Activated T-helper 2 cell treated with anti-CD3 and anti-CD28 coated beads, Interferon-gamma antibody, Interleukin-2, Interleukin-4, amounts not matched to agents 10 μg/mL and 5 μg/mL and 100 μg/mL, durations not matched to agents 14 hours and 24 hours and 36 hours (primary cell): Measurements from ENCODE around the gene URGCP. TPM values are rescaled to one million over a fixed set of nuclear protein-coding genes. Genes with fewer than 3 reads are reported as not detected.

Experiments
- DNase-seq: peaks from one replicate; pipeline ENCODE4 v3.0.0; 2021; ENCODE audit warnings: low spot score
- H3K27ac Mint-ChIP-seq: one replicate; pipeline ENCODE4 v1.8.0; 2021; ENCODE audit warnings: mixed read lengths
- H3K27me3 Mint-ChIP-seq: one replicate; pipeline ENCODE4 v1.8.0; 2021; ENCODE audit warnings: low read depth, mixed read lengths
- H3K36me3 Mint-ChIP-seq: one replicate; pipeline ENCODE4 v1.8.0; 2021; ENCODE audit warnings: low read depth, mixed read lengths
- H3K4me1 Mint-ChIP-seq: one replicate; pipeline ENCODE4 v1.8.0; 2021; ENCODE audit warnings: low read depth, mixed read lengths
- H3K4me3 Mint-ChIP-seq: one replicate; pipeline ENCODE4 v1.8.0; 2021; ENCODE audit warnings: low read depth, mild to moderate bottlenecking, moderate library complexity, mixed read lengths
- H3K9me3 Mint-ChIP-seq: one replicate; pipeline ENCODE4 v1.8.0; 2021; ENCODE audit warnings: mixed read lengths
- intact Hi-C: fragments of 100-400 bp; cut with micrococcal nuclease; formaldehyde crosslinking; loops from one replicate; pipeline ENCODE4 v1.15.1; 2023
- total RNA-seq: library from RNA; stranded (reverse); gene quantifications from 2 replicates; pipeline ENCODE4 v1.2.3, GENCODE V29; 2022

Gene URGCP
- total RNA-seq, 1 donor from 2014 or later = 23.7 TPM

DNA sequence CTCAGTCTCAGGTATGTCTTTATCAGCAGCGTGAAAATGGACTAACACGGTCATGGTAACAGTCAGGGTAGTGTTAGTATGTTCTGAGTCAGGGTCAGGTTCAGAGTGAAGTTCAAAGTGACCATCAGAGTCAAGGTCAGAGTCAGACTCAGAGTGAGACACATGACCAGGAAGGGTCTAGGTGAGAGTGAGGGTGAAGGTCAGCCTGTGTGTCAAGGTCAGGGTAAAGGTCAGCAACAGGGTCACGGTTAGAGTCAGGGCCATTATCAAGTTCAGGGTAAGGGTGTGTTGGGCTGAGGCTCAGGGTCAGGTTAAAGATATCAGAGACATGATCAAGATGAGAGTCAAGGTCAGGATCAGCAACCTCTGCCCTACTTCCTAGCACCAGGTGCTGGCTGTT lies 41.1 kb downstream of the URGCP start:
- Mint-ChIP-seq H3K9me3 (no peaks in the 10 kb centered on the region), H3K4me1 (peaks cover 16% of the 10 kb centered on the region), H3K36me3 (peaks cover 35% of the 10 kb centered on the region), H3K27me3 (peaks cover 25% of the 10 kb centered on the region), H3K4me3 (no peak overlapping the region), H3K27ac (peak overlapping the region; percentile 19)
- DNase-seq = no peak
- intact Hi-C loops = no loop called here

DNA sequence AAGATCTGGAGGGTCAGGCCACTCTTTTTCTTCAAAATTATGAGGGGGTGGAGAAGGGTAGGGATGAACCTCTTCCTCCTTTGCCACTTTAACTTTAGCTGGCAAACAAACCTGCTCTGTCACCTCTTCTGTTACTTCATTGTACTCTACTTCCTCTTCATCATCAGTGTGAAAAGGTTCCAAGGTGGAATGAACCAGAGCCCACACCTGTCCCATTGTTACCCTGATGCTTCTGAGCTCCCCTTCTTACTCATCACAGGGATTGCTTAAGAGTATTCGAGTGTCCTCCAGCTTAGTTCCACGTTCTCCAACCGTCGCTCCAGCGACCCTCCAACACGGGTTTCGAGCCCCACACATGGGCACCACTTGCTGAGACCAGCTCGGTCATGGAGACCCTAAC lies 42.3 kb downstream of the URGCP start:
- peaks cover 29% of the 10 kb centered on the region for H3K27me3 Mint-ChIP-seq
- DNase-seq = no peak
- intact Hi-C loops = no loop called here
- H3K4me1 Mint-ChIP-seq = peaks cover 8% of the 10 kb centered on the region
- peaks cover 35% of the 10 kb centered on the region for H3K36me3 Mint-ChIP-seq
- no peak overlapping the region for H3K27ac Mint-ChIP-seq
- no peaks in the 10 kb centered on the region for H3K9me3 Mint-ChIP-seq
- no peak overlapping the region for H3K4me3 Mint-ChIP-seq

DNA sequence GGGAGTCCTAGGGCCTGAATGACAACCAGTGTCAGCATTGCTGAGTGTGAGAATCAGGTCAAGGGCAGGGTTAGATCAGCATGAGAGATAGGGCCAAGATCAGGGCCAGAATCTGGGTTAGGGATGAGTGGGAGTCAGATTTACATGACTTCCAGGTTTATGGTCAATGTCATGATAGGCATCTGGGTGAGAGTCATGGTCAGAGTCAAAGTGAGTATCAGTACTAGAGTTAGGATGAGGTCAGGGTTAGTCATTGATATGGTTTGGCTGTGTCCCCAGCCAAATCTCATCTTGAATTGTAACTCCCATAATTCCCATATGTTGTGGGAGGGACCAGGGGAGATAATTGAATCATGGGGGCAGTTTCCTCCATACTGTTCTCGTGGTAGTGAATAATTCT lies 49.4 kb downstream of the URGCP start:
- no peaks in the 10 kb centered on the region for H3K4me1 Mint-ChIP-seq
- no peak overlapping the region for H3K27ac Mint-ChIP-seq
- H3K36me3 Mint-ChIP-seq = no peaks in the 10 kb centered on the region
- no peaks in the 10 kb centered on the region for H3K9me3 Mint-ChIP-seq
- H3K27me3 Mint-ChIP-seq = peaks cover 18% of the 10 kb centered on the region
- no peak for DNase-seq
- intact Hi-C loops = loop anchor here (5.0 kb wide), 1 partner anchor 275 kb away; the partner anchor contains the start of gene STK17A
- H3K4me3 Mint-ChIP-seq = no peak overlapping the region

DNA sequence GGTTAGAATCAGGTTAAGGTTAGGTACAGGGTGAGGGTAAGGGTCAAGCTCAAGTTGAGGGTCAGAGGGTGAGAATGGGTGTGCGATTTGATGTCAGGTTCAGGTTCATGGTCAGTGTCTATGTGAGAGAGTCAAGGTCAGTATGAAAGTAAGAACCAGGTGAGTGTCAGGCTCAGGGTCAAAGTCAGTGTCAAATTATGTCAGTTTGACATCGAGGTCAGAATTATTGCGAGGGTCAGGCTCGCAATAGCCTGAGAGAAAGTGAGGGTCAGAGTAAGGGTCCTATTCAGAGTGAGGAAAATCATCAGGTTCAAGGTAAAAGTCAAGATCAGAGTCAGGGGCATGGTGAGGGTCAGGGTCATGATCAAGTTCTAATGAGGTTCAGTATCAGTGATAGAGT lies 50.1 kb downstream of the URGCP start:
- no peaks in the 10 kb centered on the region for H3K9me3 Mint-ChIP-seq
- intact Hi-C loops = loop anchor here (5.0 kb wide), 1 partner anchor 274 kb away; the partner anchor contains the start of gene STK17A

DNA sequence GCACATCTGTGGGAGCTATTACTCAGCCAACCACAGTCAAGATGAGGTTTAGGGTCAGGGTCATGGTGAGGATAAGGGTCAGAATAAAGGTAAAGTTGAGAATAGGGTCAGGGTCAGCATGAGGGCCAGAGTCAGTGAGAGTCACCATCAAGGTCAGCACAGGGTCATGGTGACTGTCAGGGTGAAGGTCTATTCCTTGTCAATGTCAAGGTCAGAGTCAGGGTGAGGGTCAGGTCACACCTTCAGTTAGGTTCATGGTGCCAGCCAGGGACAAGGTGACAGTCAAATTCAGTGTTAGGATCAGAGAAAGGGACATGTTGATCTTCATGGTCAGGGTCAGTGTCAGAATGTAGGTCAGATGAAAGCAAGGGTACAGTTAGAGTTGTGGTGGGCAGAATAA lies 51.2 kb downstream of the URGCP start:
- Mint-ChIP-seq H3K27ac (no peak overlapping the region), H3K36me3 (no peaks in the 10 kb centered on the region)

More for the DNA sequence above, 50.1 kb downstream of the URGCP start:
- Mint-ChIP-seq H3K27ac (no peak overlapping the region), H3K4me3 (no peak overlapping the region), H3K4me1 (no peaks in the 10 kb centered on the region), H3K36me3 (no peaks in the 10 kb centered on the region), H3K27me3 (peaks cover 15% of the 10 kb centered on the region)
- no peak for DNase-seq

DNA sequence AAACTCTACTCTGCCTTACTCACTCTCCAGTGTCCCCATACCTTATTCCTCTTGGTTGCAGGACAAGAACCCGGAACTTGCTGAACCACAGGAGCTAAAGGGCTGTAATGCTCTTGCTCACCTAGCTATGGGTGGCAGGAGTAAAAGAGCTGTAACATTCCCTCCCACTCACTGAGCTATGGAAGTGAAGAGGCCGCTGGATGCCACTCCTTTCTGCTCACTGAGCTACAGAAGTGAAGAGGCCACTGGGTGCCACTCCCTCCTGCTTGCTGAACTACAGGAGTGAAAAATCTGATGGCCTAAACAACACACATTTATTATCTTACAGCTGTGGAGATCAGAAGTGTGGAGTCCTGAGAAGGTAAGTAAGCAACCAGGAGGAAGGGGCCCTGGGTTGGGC lies 54.6 kb downstream of the URGCP start:
- Mint-ChIP-seq H3K9me3 (no peaks in the 10 kb centered on the region), H3K4me3 (no peak overlapping the region), H3K36me3 (no peaks in the 10 kb centered on the region), H3K27me3 (peaks cover 9% of the 10 kb centered on the region), H3K4me1 (peaks cover 4% of the 10 kb centered on the region), H3K27ac (no peak overlapping the region)
- no peak for DNase-seq
- intact Hi-C loops = no loop called here

More for the DNA sequence above, 51.2 kb downstream of the URGCP start:
- H3K4me1 Mint-ChIP-seq = no peaks in the 10 kb centered on the region
- H3K4me3 Mint-ChIP-seq = no peak overlapping the region
- no peaks in the 10 kb centered on the region for H3K9me3 Mint-ChIP-seq
- peaks cover 5% of the 10 kb centered on the region for H3K27me3 Mint-ChIP-seq
- DNase-seq = no peak
- intact Hi-C loops = loop anchor here (5.0 kb wide), 1 partner anchor 273 kb away; the partner anchor contains the start of gene STK17A

DNA sequence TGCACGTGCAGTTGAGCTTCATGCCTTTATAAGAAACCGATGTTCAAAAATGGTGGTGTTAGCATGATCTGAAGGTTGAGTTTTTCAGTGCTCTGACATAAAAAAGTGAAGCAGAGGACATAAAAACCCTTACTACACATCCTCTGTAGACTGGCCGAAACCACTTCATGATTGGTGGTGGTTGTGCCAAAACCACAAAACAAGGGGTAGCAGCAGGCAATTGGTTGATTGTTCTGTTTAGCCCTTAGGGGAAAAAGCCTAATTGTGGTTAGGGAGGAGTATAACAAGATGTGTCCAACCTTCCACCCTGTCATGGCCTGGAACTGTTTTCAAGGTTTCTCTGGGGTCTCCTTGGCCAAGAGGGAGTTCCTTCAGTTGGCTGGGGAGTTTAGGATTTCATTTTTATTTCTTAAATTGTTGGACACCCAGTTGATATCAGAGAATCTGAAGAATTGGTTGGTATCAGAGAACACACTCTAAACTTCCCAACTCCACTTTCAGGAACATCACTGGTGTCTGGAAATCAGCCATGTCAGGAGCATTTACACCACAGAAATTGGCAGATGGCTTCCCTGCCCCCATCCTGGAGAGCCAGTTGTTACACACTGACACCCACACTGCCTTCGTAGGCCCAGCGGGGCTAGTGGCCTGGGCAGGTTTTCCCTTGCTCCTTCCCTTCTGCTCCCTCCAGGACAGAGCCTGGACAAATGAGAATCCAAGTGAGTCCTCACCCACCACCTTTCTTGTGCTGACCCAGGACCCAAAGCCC lies 55.9 kb downstream of the URGCP start:
- Mint-ChIP-seq H3K36me3 (no peaks in the 10 kb centered on the region), H3K27ac (no peak overlapping the region), H3K4me1 (peaks cover 4% of the 10 kb centered on the region), H3K4me3 (no peak overlapping the region), H3K27me3 (peaks cover 9% of the 10 kb centered on the region), H3K9me3 (no peaks in the 10 kb centered on the region)
- intact Hi-C loops = no loop called here
- no peak for DNase-seq

DNA sequence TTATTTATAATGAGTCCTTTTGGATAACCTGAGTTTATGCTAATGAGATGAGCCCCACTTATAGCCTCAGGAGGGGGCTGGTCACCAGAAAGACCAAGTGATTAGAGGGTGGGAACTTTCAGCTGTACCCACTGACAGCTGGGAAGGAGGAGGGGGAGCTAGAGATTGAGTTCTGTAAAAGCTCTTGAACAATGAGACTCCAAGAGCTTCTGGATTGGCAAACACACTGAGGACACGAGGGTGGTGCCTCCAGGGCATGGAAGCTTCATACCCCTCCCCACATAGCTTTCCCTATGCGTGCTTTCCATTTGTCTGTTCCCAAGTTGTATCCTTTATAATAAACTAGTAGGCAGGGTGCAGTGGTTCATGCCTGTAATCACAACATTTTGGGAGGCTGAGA lies 57.3 kb downstream of the URGCP start:
- Mint-ChIP-seq H3K27me3 (peaks cover 9% of the 10 kb centered on the region), H3K27ac (no peak overlapping the region), H3K36me3 (no peaks in the 10 kb centered on the region), H3K4me1 (peaks cover 4% of the 10 kb centered on the region), H3K4me3 (no peak overlapping the region), H3K9me3 (no peaks in the 10 kb centered on the region)
- intact Hi-C loops = no loop called here
- DNase-seq = no peak

DNA sequence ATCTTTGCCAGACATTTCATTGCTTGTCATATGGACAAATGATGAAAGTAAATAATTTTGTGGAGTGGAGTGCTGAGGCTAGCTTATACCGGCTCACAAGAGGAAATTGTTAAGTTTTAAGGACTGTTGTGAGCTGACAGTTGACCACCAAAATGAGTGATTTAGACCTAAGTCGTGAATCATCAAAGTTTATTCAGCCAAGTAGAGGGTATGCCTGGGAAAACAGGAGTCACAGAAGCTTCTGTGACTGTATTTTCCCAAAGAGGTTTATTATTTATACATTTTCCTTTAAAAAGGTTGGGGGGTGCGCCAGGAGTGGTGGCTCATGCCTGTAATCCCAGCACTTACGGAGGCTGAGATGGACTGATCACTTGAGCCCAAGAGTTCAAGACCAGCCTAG lies 58.9 kb downstream of the URGCP start:
- no peak overlapping the region for H3K4me3 Mint-ChIP-seq
- H3K4me1 Mint-ChIP-seq = peaks cover 4% of the 10 kb centered on the region
- H3K9me3 Mint-ChIP-seq = no peaks in the 10 kb centered on the region
- intact Hi-C loops = no loop called here
- no peak for DNase-seq
- no peak overlapping the region for H3K27ac Mint-ChIP-seq
- peaks cover 7% of the 10 kb centered on the region for H3K27me3 Mint-ChIP-seq
- no peaks in the 10 kb centered on the region for H3K36me3 Mint-ChIP-seq

DNA sequence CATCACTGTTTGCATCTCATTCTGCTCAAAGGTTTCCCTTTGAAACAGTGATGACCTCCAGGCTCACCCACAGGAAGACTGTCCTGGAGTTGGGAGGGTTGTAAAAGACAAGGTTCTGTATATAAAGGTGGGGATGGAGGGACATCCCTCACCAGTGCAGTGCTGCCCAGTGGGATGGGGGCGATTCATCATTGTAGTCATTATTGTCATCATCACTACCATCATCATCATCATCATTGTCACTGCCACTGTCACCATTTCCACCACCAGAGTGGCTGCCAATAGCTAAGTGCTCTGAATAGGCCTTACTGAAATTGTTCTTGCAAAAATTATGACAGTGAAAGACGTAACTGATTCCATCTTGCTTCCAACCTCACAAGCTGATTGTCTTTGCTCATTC lies 61.7 kb downstream of the URGCP start:
- H3K36me3 Mint-ChIP-seq = no peaks in the 10 kb centered on the region
- H3K4me1 Mint-ChIP-seq = no peaks in the 10 kb centered on the region

DNA sequence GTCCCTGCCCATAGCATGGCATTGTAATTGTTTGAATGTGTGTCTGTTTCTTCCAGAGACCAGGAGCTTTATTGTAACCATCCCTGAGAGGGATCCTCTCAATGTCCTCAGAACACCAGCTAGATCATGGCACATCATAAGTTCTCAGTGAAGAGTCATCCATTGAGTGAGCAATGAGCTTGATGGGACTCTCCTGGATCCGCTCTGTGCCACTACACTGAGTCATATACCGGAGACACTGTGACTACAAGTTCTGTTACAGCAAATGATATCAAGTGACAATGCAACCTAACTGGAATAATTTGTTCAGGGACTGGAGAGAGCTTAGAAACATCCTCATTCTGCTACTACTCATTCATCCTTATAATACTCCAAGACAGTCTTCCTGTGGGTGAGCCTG lies 62.1 kb downstream of the URGCP start:
- intact Hi-C loops = no loop called here
- H3K27me3 Mint-ChIP-seq = peaks cover 14% of the 10 kb centered on the region
- DNase-seq = no peak
- H3K4me3 Mint-ChIP-seq = no peak overlapping the region
- H3K27ac Mint-ChIP-seq = no peak overlapping the region
- no peaks in the 10 kb centered on the region for H3K36me3 Mint-ChIP-seq
- no peaks in the 10 kb centered on the region for H3K9me3 Mint-ChIP-seq
- no peaks in the 10 kb centered on the region for H3K4me1 Mint-ChIP-seq

More for the DNA sequence above, 61.7 kb downstream of the URGCP start:
- Mint-ChIP-seq H3K27me3 (peaks cover 14% of the 10 kb centered on the region), H3K9me3 (no peaks in the 10 kb centered on the region), H3K27ac (no peak overlapping the region), H3K4me3 (no peak overlapping the region)
- DNase-seq = no peak
- intact Hi-C loops = no loop called here

DNA sequence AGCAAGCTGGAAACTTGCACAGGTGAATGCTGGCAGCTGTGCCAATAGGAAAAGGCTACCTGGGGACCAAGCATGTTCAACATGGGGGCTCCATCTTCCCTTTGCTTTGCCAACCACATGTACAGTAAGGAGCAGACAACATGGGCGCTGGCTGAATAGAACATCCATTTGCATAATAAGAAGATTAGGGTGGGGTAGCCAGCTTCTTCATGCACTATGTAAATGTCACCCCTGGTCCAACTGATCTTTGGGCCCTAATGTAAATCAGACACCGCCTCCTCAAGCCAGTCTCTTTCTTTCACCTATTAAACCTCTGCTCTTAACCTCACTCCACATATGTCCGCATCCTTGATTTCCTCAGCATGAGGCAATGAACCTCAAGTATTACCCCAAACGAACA lies 63.1 kb downstream of the URGCP start:
- intact Hi-C loops = no loop called here
- Mint-ChIP-seq H3K9me3 (no peaks in the 10 kb centered on the region), H3K27me3 (peaks cover 14% of the 10 kb centered on the region), H3K27ac (no peak overlapping the region), H3K36me3 (no peaks in the 10 kb centered on the region), H3K4me1 (peaks cover 4% of the 10 kb centered on the region), H3K4me3 (no peak overlapping the region)
- DNase-seq = no peak

DNA sequence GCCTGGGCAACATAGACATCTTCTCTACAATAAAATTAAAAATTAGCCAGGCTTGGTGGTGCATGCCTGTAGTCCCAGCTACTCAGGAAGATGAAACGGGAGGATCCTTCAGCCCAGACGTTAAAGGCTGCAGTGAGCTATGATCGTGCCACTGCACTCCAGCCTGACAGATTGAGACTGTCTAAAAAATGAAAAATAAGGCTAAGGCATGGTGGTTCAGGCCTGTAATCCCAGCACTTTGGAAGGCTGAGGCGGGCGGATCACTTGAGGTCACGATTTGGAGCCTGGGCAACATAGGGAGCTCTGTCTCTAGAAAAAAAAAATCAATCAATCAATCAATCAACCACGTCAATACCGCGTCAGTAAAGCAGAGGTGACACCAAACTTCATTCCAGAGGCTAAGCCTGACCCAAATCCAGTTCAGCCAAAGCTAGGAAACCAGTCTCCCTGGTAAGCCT lies 68.2 kb downstream of the URGCP start:
- Mint-ChIP-seq H3K27me3 (peaks cover 10% of the 10 kb centered on the region), H3K4me1 (peaks cover 15% of the 10 kb centered on the region), H3K9me3 (peaks cover 8% of the 10 kb centered on the region), H3K4me3 (no peak overlapping the region), H3K36me3 (peaks cover 7% of the 10 kb centered on the region), H3K27ac (no peak overlapping the region)
- no peak for DNase-seq
- intact Hi-C loops = loop anchor here (2.0 to 5.0 kb wide), 3 partner anchors 109 to 905 kb away; partner anchors contain the start of genes COA1, MRPL32 and PSMA2
